GM19324 (cell line): ENCODE measurements around the gene TAF4.
"Not testable (repeated sequence)": the region's sequence is repeated elsewhere in the genome, so short reads cannot be mapped to it uniquely, and the experiment has no call there.

ENCODE experiments used
- ATAC-seq: cut with Tn5 transposase; IDR thresholded peaks from one replicate; pipeline ENCODE4 v1.9.1; 2021; ENCODE audit warnings: mild to moderate bottlenecking, moderate library complexity; ENCODE audit not compliant: unreplicated experiment, low FRiP score

TAF4 gene

GRCh38 chr20:61953037-61954021 is 112.4 kb downstream of the TAF4 start:
- ATAC-seq, result no peak

GRCh38 chr20:61951695-61952533 is 113.8 kb downstream of the TAF4 start:
- no peak for ATAC-seq

GRCh38 chr20:61950641-61951071 is 115.0 kb downstream of the TAF4 start:
- ATAC-seq, result no peak

- ATAC-seq, result no peak
Measured at GRCh38 chr20:61949714-61950640, 115.7 kb downstream of the TAF4 start.

- ATAC-seq, result no peak
Measured at GRCh38 chr20:61949363-61949713, 116.3 kb downstream of the TAF4 start.

DNA sequence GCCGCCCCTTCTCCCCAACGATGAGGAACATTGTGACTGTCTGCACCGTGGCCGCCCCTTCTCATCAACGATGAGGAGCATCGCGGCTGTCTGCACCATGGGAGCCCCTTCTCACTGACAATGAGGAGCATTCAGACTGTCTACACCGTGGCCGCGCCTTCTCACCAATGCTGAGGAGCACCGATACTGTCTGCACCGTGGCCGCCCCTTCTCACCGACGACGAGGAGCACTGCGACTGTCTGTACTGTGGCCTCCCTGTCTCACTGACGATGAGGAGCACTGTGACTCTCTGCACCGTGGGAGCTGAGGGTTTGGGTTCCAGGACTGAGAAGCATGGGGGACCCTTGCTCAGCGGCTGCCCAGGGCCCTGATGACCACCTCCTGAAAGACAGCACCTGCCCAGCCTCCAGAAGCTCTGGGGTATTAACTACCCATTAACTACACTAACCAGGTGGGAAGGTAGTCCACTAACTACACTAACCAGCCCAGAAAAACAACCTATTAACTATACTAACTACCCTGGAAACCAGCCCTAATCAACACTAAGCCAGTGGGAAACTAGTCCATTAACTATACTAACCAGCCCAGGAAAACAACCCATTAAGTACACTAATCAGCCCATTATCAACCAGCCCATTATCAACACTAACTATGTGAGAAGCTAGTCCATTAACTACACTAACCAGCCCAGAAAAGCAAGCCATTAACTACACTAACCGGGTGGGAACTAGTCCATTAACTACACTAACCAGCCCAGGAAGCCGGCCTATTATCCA is 116.9 kb downstream of the TAF4 start:
- no peak for ATAC-seq

DNA sequence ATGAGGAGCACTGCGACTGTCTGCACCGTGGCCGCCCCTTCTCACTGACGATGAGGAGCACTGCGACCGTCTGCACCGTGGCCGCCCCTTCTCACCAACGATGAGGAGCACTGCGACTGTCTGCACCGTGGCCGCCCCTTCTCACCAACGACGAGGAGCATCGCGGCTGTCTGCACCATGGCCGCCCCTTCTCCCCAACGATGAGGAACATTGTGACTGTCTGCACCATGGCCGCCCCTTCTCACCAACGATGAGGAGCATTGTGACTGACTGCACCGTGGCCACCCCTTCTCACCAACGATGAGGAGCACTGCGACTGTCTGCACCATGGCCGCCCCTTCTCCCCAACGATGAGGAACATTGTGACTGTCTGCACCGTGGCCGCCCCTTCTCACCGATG is 117.6 kb downstream of the TAF4 start:
- ATAC-seq, result not testable (repeated sequence)

- ATAC-seq, result not testable (repeated sequence)
Measured at GRCh38 chr20:61945495-61945894, 120.2 kb downstream of the TAF4 start.

- not testable (repeated sequence) for ATAC-seq
Measured at GRCh38 chr20:61944967-61945366, 120.7 kb downstream of the TAF4 start.

DNA sequence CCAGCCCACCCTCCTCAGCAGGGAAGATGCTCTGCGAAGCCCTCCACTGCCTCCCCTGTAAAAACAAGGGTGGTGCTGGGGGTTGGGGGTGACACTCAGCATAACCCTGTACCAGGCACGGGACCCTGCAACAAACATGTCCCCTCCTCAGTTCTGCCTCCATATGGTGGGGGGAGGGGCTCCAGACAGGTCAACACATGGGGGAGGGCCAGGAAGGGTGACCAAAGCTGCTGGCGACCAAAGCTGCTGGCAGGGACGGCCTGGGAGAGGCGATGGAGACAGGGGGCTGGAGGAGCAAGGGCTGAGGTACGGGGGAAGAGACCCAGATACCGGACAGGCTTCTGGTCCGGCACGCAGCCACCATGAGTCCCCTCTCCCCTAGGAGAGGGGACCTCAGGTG is 123.2 kb downstream of the TAF4 start:
- no peak for ATAC-seq

DNA sequence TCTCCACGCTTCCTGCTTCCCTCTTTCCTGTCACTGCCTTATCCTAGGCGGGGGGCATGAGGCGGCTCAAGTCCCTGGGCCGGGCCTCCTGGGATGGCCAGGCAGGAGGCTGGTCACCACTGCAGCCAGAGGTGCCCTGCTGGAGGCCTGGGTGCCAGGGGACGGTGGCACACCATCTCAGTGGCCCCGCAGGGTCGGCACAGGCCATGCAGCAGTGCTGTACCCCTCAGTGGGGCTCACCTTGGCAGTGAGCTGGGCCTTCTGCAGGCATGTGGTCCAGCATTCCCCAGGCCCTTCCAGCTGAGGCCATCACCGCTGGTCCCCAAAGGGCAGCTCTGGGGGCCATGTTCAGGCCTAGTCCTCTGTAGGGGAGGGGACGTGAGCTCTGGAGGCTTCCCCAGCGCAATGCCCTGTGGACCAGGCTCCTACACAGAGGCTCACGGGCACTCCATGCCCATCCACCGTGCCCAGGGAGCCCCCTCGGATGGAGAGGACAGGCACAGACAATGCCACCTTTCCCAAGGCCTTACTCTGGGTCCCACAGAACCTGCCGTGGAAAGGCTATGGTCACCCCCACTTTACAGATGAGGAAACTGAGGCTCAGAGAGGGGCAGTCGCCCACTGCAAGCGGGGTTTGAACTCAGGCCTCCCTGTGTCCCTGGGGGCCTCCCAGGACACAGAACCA is 123.8 kb downstream of the TAF4 start:
- no peak for ATAC-seq

GRCh38 chr20:61940976-61941720 is 124.5 kb downstream of the TAF4 start:
- ATAC-seq, result no peak

- ATAC-seq, result no peak
Measured at GRCh38 chr20:61940491-61940890, 125.2 kb downstream of the TAF4 start.

GRCh38 chr20:61939691-61940360 is 125.9 kb downstream of the TAF4 start:
- ATAC-seq, result no peak

DNA sequence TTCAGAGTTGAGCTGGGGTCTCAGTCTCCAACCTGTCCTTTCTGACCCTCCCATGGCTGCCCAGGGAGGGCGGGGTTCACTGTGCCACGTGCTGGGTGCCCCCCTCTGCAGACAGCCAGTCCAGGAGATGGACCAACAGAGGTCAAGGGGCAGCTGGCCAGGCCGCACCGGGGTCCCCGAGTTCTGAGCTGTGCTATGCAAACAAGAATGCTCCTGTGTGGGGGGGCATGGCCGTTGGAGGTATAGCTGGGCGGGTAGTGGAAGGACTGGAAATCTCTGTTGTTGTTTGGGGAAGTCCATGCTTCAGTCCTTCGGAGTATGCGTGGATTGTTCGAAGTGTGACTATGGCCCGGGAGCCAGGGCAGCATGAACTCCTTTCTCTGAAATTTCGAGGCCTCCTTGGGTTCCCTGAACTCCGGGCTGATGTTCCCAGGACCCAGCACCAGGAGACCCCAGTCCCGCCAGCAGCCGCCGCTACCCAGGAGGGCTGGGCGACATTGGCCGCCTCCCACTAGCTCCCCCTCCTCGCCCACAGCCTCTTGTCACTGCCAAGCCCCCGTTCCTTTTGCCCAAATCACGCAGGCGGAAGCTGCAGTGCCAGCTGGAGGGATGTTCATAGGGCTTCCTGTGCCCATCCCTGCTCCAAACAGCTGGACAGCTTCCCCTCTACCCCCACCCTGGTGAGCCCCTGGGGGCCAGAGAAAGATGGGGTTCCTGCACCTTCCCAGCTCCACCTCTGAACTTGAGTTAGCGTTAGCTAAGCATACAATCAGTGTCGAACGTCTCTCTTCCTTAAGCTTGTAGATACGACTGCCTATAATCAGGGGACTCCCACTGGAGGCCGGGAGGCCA is 126.6 kb downstream of the TAF4 start:
- no peak for ATAC-seq

DNA sequence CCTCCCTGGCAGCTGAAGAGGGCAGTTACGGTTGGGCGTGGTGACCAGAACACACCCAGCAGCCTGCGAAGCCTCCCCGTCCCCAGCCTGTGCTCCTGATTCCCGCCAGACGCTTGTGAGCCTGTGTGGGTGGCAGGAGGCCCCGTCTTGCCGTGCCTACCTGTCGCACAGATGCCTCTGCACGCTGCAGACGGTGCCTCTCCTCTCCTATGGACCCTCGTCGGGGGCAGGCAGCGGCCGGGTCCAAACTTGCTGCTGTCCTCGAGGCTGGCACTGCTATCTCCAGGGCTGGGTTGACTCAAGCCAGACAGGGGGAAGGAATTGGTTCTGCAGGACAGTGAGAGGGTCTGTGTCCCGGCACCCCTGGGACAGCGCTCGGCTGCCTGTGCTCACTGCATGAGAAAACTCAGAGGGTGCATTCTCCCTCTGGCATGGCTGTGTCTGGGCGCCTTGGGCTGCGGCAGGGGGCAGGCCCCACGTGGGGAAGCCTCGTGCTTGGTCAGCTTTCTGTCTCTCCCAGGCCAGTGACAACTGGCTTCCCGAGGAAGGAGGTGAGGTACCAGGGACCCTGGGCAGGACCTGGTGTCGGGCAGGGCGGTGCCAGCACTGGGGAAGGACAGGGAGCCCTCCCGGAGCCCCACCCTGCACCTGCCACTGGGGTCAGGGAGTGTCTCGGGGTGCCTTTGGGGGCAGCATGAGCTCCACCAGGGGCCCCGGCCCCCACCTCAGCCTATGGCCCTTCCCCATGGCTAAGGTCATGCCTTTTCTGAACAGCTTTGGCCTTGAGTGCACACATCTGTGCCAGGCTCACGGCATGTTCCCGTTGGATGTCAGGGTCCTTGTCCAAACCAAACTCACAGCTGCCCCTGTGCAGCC is 127.5 kb downstream of the TAF4 start:
- ATAC-seq, result no peak
